Panc1 (cell line): ENCODE data around the gene MTF1. TPM values are rescaled to one million over a fixed set of nuclear protein-coding genes. Genes with fewer than 3 reads are reported as not detected.

Experiments used
- ATAC-seq: fragments of 200-7000 bp; cut with Tn5 transposase; 2 replicates; pipeline ENCODE4 v1.9.1; 2020; ENCODE audit warnings: mild to moderate bottlenecking, moderate library complexity
- BruUV-seq: library from RNA; stranded (reverse); fragments of 400-500 nt; replicated peaks from 2 replicates; lab custom pipeline; 2021; lab: Mats Ljungman, UMichigan
- CTCF ChIA-PET: fragments of 300-600 bp; sonication (Branson Sonifier 250); formaldehyde crosslinking; loops from one replicate; lab custom pipeline; 2022; ENCODE audit warnings: antibody characterized with exemption; lab: Charles Lee
- POLR2A ChIA-PET: fragments of 300-600 bp; sonication (Branson Sonifier 250); formaldehyde crosslinking; loops from one replicate; lab custom pipeline; 2022; ENCODE audit warnings: antibody characterized with exemption; lab: Charles Lee
- DNase-seq: peaks from one replicate; pipeline ENCODE4 v3.0.0-alpha.2; 2010; ENCODE audit warnings: low read depth, low spot score
- H3K27ac ChIP-seq: 2 replicates; pipeline ENCODE4 v1.5.1; 2011; ENCODE audit warnings: mild to moderate bottlenecking, low read length, inconsistent platforms
- H3K27me3 ChIP-seq: fragments of 200-500 bp; sonication (Bioruptor generic); 2 replicates; pipeline ENCODE4 v1.6.0; 2014; ENCODE audit warnings: low read length, inconsistent platforms; ENCODE audit not compliant: control insufficient read depth, insufficient read depth
- H3K36me3 ChIP-seq: fragments of 200-500 bp; sonication (Bioruptor generic); 2 replicates; pipeline ENCODE4 v1.5.1; 2014; ENCODE audit warnings: inconsistent platforms, mild to moderate bottlenecking, low read length, moderate library complexity; ENCODE audit not compliant: control insufficient read depth, insufficient read depth
- H3K4me1 ChIP-seq: 2 replicates; pipeline ENCODE4 v1.5.1; 2011; ENCODE audit warnings: inconsistent platforms, mild to moderate bottlenecking, low read length, moderate library complexity; ENCODE audit not compliant: control insufficient read depth, insufficient read depth
- H3K4me3 ChIP-seq, 2 experiments: 2 replicates each; pipeline ENCODE4 v1.5.1; 2011 to 2012; ENCODE audit warnings: low read depth in 2 of 2, low read length in 2 of 2, mild to moderate bottlenecking in 2 of 2, inconsistent platforms in 1 of 2, moderate library complexity in 1 of 2
- H3K9me3 ChIP-seq: fragments of 200-500 bp; sonication (Bioruptor generic); 2 replicates; pipeline ENCODE4 v1.5.1; 2014; ENCODE audit warnings: low read depth, mild to moderate bottlenecking, inconsistent platforms, low read length, moderate library complexity; ENCODE audit not compliant: control insufficient read depth, insufficient read depth
- POLR2AphosphoS5 ChIP-seq: IDR thresholded peaks from 2 replicates; pipeline ENCODE4 v1.6.1; 2012; ENCODE audit warnings: mild to moderate bottlenecking, low read depth, low read length, moderate library complexity
- SIN3A ChIP-seq: IDR thresholded peaks from 2 replicates; pipeline ENCODE4 v1.6.1; 2012; ENCODE audit warnings: low read depth, mild to moderate bottlenecking, low read length, moderate library complexity, borderline replicate concordance; ENCODE audit not compliant: insufficient read depth
- TCF7L2 ChIP-seq: IDR thresholded peaks from 2 replicates; pipeline ENCODE4 v1.6.1; 2011; ENCODE audit warnings: mild to moderate bottlenecking, low read depth, low read length, inconsistent platforms
- in situ Hi-C: cut with HindIII; loops from 2 replicates; pipeline ENCODE4 v1.10.0; 2016; ENCODE audit warnings: low sequenced_read_pairs, low pct_unique_long_range_greater_than_20kb
- intact Hi-C: fragments of 100-400 bp; cut with micrococcal nuclease; formaldehyde crosslinking; loops from one replicate; pipeline ENCODE4 v1.10.0; 2022; ENCODE audit not compliant: unreplicated experiment
- total RNA-seq: library from RNA; stranded (reverse); gene quantifications from one replicate; pipeline ENCODE4 v1.2.1, GENCODE V29; 2021; ENCODE audit not compliant: unreplicated experiment
- TF ChIP-seq, protein P1 (sequence below): fragments of 450-650 bp; IDR thresholded peaks from 2 replicates; pipeline ENCODE4 v1.5.1; 2017; ENCODE audit warnings: mild to moderate bottlenecking
- TF ChIP-seq, protein P2 (sequence below), 2 experiments: IDR thresholded peaks; 2 replicates each; pipeline ENCODE4 v1.6.1; 2011 to 2012; ENCODE audit warnings: low read depth in 2 of 2, control low read depth in 1 of 2, low read length in 1 of 2, mild to moderate bottlenecking in 1 of 2, moderate library complexity in 1 of 2; ENCODE audit not compliant: insufficient read depth in 1 of 2

MTF1 gene
- total RNA-seq, 1 experiment from 2014 or later, result 26.2 TPM

GRCh38 chr1:37868466-37868865 lies 9.1 kb upstream of the MTF1 start:
- no peak for ATAC-seq
- H3K4me3 ChIP-seq, result no peak overlapping the region
- H3K4me1 ChIP-seq, result no peaks in the 10 kb centered on the region
- ChIA-PET POLR2A (no interaction called here), CTCF (no interaction called here)
- H3K36me3 ChIP-seq, result peaks cover 4% of the 10 kb centered on the region; the same call in 1 of the 2 replicates
- no peak for DNase-seq
- H3K27ac ChIP-seq, result no peak overlapping the region
- intact Hi-C loops (no loop called here), in situ Hi-C loops (no loop called here)
- no peak for TF ChIP-seq SIN3A
- no peak for TF ChIP-seq POLR2AphosphoS5
- TF ChIP-seq, protein P1, sequence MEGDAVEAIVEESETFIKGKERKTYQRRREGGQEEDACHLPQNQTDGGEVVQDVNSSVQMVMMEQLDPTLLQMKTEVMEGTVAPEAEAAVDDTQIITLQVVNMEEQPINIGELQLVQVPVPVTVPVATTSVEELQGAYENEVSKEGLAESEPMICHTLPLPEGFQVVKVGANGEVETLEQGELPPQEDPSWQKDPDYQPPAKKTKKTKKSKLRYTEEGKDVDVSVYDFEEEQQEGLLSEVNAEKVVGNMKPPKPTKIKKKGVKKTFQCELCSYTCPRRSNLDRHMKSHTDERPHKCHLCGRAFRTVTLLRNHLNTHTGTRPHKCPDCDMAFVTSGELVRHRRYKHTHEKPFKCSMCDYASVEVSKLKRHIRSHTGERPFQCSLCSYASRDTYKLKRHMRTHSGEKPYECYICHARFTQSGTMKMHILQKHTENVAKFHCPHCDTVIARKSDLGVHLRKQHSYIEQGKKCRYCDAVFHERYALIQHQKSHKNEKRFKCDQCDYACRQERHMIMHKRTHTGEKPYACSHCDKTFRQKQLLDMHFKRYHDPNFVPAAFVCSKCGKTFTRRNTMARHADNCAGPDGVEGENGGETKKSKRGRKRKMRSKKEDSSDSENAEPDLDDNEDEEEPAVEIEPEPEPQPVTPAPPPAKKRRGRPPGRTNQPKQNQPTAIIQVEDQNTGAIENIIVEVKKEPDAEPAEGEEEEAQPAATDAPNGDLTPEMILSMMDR, result no peak
- no peak for TF ChIP-seq TCF7L2
- TF ChIP-seq, protein P2, sequence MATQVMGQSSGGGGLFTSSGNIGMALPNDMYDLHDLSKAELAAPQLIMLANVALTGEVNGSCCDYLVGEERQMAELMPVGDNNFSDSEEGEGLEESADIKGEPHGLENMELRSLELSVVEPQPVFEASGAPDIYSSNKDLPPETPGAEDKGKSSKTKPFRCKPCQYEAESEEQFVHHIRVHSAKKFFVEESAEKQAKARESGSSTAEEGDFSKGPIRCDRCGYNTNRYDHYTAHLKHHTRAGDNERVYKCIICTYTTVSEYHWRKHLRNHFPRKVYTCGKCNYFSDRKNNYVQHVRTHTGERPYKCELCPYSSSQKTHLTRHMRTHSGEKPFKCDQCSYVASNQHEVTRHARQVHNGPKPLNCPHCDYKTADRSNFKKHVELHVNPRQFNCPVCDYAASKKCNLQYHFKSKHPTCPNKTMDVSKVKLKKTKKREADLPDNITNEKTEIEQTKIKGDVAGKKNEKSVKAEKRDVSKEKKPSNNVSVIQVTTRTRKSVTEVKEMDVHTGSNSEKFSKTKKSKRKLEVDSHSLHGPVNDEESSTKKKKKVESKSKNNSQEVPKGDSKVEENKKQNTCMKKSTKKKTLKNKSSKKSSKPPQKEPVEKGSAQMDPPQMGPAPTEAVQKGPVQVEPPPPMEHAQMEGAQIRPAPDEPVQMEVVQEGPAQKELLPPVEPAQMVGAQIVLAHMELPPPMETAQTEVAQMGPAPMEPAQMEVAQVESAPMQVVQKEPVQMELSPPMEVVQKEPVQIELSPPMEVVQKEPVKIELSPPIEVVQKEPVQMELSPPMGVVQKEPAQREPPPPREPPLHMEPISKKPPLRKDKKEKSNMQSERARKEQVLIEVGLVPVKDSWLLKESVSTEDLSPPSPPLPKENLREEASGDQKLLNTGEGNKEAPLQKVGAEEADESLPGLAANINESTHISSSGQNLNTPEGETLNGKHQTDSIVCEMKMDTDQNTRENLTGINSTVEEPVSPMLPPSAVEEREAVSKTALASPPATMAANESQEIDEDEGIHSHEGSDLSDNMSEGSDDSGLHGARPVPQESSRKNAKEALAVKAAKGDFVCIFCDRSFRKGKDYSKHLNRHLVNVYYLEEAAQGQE (IDR thresholded peaks at IDR 0.05; ENCODE audit: insufficient read depth in 1 of 2, low read depth in 2 of 2, low read length in 1 of 2), result no peak
- H3K9me3 ChIP-seq, result no peaks in the 10 kb centered on the region
- H3K27me3 ChIP-seq, result no peaks in the 10 kb centered on the region
- no TSS peak for BruUV-seq

- no peaks in the 10 kb centered on the region; the same call in 1 of the 2 replicates for H3K36me3 ChIP-seq
- no peaks in the 10 kb centered on the region for H3K4me1 ChIP-seq
- ChIA-PET CTCF (no interaction called here), POLR2A (no interaction called here)
- DNase-seq (no peak), ATAC-seq (no peak)
- no peaks in the 10 kb centered on the region for H3K27me3 ChIP-seq
- in situ Hi-C loops (no loop called here), intact Hi-C loops (no loop called here)
- TF ChIP-seq, protein P1, result no peak
- TF ChIP-seq, protein P2 (IDR thresholded peaks at IDR 0.05; ENCODE audit: insufficient read depth in 1 of 2, low read depth in 2 of 2, low read length in 1 of 2), result no peak
- TF ChIP-seq POLR2AphosphoS5, result no peak
- TF ChIP-seq TCF7L2, result no peak
- no peak for TF ChIP-seq SIN3A
- H3K27ac ChIP-seq, result no peak overlapping the region
- no TSS peak for BruUV-seq
- no peaks in the 10 kb centered on the region for H3K9me3 ChIP-seq
- H3K4me3 ChIP-seq, result no peak overlapping the region
Observed at GRCh38 chr1:37867784-37868183, 8.4 kb upstream of the MTF1 start.
